Measurements from ENCODE around the gene MYCN.

MYCN gene

GRCh38 chr2:15976354-15976753 is 36.0 kb downstream of the MYCN start:
- no peak for DNase-seq (ENCODE audit: low read depth)

- no peak for DNase-seq (ENCODE audit: low read depth)
These were observed 38.9 kb downstream of the MYCN start for GRCh38 chr2:15979051-15979758.

- DNase-seq (ENCODE audit: low read depth): no peak
These were observed 39.6 kb downstream of the MYCN start for GRCh38 chr2:15979759-15980604.

- no peak for DNase-seq (ENCODE audit: low read depth)
These were observed 40.3 kb downstream of the MYCN start for GRCh38 chr2:15980605-15981098.

- no peak for DNase-seq (ENCODE audit: low read depth)
These were observed 41.3 kb downstream of the MYCN start for GRCh38 chr2:15981646-15982045.

GRCh38 chr2:15982285-15983044 is 42.1 kb downstream of the MYCN start:
- no peak for DNase-seq (ENCODE audit: low read depth)

- DNase-seq (ENCODE audit: low read depth): no peak
These were observed 43.1 kb downstream of the MYCN start for GRCh38 chr2:15983496-15983895.

- no peak for DNase-seq (ENCODE audit: low read depth)
These were observed 44.3 kb downstream of the MYCN start for GRCh38 chr2:15984368-15985255.

GRCh38 chr2:15985531-15985930 is 45.2 kb downstream of the MYCN start:
- DNase-seq (ENCODE audit: low read depth): no peak

GRCh38 chr2:15986068-15986560 is 45.8 kb downstream of the MYCN start:
- DNase-seq (ENCODE audit: low read depth): no peak

GRCh38 chr2:15986644-15987043 is 46.3 kb downstream of the MYCN start:
- no peak for DNase-seq (ENCODE audit: low read depth)

GRCh38 chr2:15988733-15989132 is 48.4 kb downstream of the MYCN start:
- DNase-seq (ENCODE audit: low read depth): no peak

GRCh38 chr2:15989559-15989958 is 49.2 kb downstream of the MYCN start:
- no peak for DNase-seq (ENCODE audit: low read depth)

- no peak for DNase-seq (ENCODE audit: low read depth)
These were observed 50.1 kb downstream of the MYCN start for GRCh38 chr2:15990151-15991101.

- DNase-seq (ENCODE audit: low read depth): no peak
These were observed 50.9 kb downstream of the MYCN start for GRCh38 chr2:15991231-15991630.

GRCh38 chr2:15992457-15993231 is 52.3 kb downstream of the MYCN start:
- DNase-seq (ENCODE audit: low read depth): no peak

- no peak for DNase-seq (ENCODE audit: low read depth)
These were observed 52.9 kb downstream of the MYCN start for GRCh38 chr2:15993232-15993610.

- no peak for DNase-seq (ENCODE audit: low read depth)
These were observed 53.3 kb downstream of the MYCN start for GRCh38 chr2:15993666-15994065.

GRCh38 chr2:15995603-15996002 is 55.3 kb downstream of the MYCN start:
- no peak for DNase-seq (ENCODE audit: low read depth)
